HAP-1 (cell line): Measurements from ENCODE around the gene CACNB4.

ENCODE experiments used
- DNase-seq, 2 experiments: peaks; one replicate each; pipeline ENCODE4 v3.0.0-alpha.2; 2016 to 2020; ENCODE audit warnings: low spot score in 2 of 2
- H3K27me3 ChIP-seq: fragments of 250-450 bp; sonication (Bioruptor Pico); 2 replicates; pipeline ENCODE4 v1.5.1; 2020; ENCODE audit warnings: low read depth, mild to moderate bottlenecking, moderate library complexity
- H3K36me3 ChIP-seq: fragments of 250-450 bp; sonication (Bioruptor Pico); replicated peaks from 2 replicates; pipeline ENCODE4 v1.5.1; 2020; ENCODE audit warnings: mild to moderate bottlenecking
- H3K4me1 ChIP-seq: fragments of 250-450 bp; sonication (Bioruptor Pico); 2 replicates; pipeline ENCODE4 v1.5.1; 2020; ENCODE audit warnings: mild to moderate bottlenecking
- H3K4me3 ChIP-seq: fragments of 250-450 bp; sonication (Bioruptor Pico); 2 replicates; pipeline ENCODE4 v1.5.1; 2020; ENCODE audit warnings: mild to moderate bottlenecking, moderate library complexity
- H3K9me3 ChIP-seq: fragments of 250-450 bp; sonication (Bioruptor Pico); 2 replicates; pipeline ENCODE4 v1.5.1; 2020; ENCODE audit warnings: mild to moderate bottlenecking, moderate library complexity
- in situ Hi-C: fragments of 300-500 bp; cut with MboI; formaldehyde crosslinking; loops from 3 replicates; pipeline ENCODE4 v1.14.3; 2020; ENCODE audit warnings: low sequenced_read_pairs, inconsistent platforms, mixed read lengths

CACNB4 gene

DNA sequence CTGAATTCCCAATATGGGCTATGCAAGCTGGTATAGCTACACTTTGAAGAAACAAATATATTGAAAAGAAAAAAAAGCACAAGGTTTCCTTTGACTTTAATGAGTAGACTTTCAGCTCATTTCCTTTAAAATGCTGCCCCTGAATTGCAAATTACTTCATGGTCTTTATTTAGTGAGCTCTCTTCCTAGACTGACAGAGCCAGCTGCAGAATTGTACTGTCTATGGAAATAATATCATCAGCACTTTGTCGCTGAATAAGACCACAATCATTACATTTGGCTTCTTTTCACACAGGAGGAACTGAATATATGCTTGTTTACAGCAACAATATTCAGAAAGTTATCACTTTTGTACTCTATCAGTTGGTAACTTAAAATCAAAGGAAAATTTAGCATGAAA, 312.4 kb downstream of the CACNB4 start:
- DNase-seq, result no peak

GRCh38 chr2:151786077-151786476, 312.8 kb downstream of the CACNB4 start:
- no peak for DNase-seq
- in situ Hi-C loops, result no loop called here
- H3K36me3 ChIP-seq, result peaks cover 11% of the 10 kb centered on the region
- H3K4me1 ChIP-seq, result no peaks in the 10 kb centered on the region
- no peak overlapping the region for H3K4me3 ChIP-seq
- no peaks in the 10 kb centered on the region for H3K27me3 ChIP-seq
- no peaks in the 10 kb centered on the region for H3K9me3 ChIP-seq

More for the DNA sequence above, 312.4 kb downstream of the CACNB4 start:
- Histone ChIP-seq H3K4me3 (no peak overlapping the region), H3K27me3 (no peaks in the 10 kb centered on the region), H3K9me3 (no peaks in the 10 kb centered on the region), H3K4me1 (no peaks in the 10 kb centered on the region), H3K36me3 (peaks cover 11% of the 10 kb centered on the region)
- in situ Hi-C loops, result no loop called here

- H3K36me3 ChIP-seq, result peaks cover 11% of the 10 kb centered on the region
- no peak for DNase-seq
- H3K4me3 ChIP-seq, result no peak overlapping the region
- no peaks in the 10 kb centered on the region for H3K4me1 ChIP-seq
- H3K9me3 ChIP-seq, result no peaks in the 10 kb centered on the region
- in situ Hi-C loops, result no loop called here
- no peaks in the 10 kb centered on the region for H3K27me3 ChIP-seq
Observed at GRCh38 chr2:151783133-151783520, 315.7 kb downstream of the CACNB4 start.
